ENCODE measurements around the gene ANKRD37. TPM values are rescaled to one million over a fixed set of nuclear protein-coding genes. Genes with fewer than 3 reads are reported as not detected.

The ANKRD37 gene
- total and polyA plus RNA-seq, 2 of the 8 experiments (the other 6 are each of a cell fraction or from before 2014, with no cell fraction given), result 2.8 to 3.4 TPM

DNA sequence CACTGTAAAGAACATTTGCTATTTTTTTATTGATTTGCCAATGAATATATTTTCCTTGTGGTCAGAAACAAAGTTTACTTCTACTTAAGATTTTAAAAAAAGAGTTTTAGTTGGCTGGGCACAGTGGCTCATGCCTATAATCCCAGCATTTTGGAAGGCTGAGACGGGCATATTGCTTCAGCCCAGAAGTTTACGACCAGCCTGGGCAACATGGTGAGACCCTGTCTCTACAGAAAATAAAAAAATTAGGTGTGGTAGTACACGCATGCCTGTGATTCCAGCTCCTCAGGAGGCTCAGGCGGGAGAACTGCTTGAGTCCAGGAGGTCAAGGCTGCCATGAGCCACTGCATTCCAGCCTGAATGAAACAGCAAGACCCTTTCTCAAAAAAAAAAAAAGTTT is 37.7 kb upstream of the ANKRD37 start:
- Histone ChIP-seq H3K36me3 (ENCODE audit: control insufficient read depth in 2 of 4, insufficient read depth in 4 of 4, low read length in 3 of 4) (peaks cover 0 to 11% (median 3%) of the 10 kb centered on the region in 4 experiments; a peak in 4 of 8 replicates), H2AFZ (ENCODE audit: low read length) (no peak overlapping the region), H3K56ac (replicated peaks; ENCODE audit: insufficient read length, low read depth, low read length) (no peak overlapping the region), H3K9me3 (ENCODE audit: insufficient read depth in 2 of 2, low read depth in 1 of 2, low read length in 1 of 2) (no peaks in the 10 kb centered on the region), H2BK15ac (ENCODE audit: low read length) (no peak overlapping the region), H3K4me1 (replicated peaks in 1 of 4; ENCODE audit: control insufficient read depth in 3 of 4, insufficient read depth in 4 of 4, low read length in 3 of 4) (peaks cover 0 to 3% (median 0%) of the 10 kb centered on the region in 4 experiments; a peak in 2 of 7 replicates), H4K5ac (ENCODE audit: insufficient read length, low read depth, low read length) (no peak overlapping the region), H4K8ac (ENCODE audit: extremely low read depth, insufficient read depth, low read length) (no peak overlapping the region), H3K4ac (replicated peaks; ENCODE audit: insufficient read length, low read depth, low read length) (no peak overlapping the region), H4K20me1 (replicated peaks in 1 of 2; ENCODE audit: control insufficient read depth in 1 of 2, insufficient read depth in 2 of 2, low read length in 2 of 2) (no peaks in the 10 kb centered on the region), H2BK12ac (ENCODE audit: low read depth, low read length) (no peak overlapping the region), H3K23ac (ENCODE audit: insufficient read length) (no peak overlapping the region), H2BK20ac (ENCODE audit: low read length) (no peak overlapping the region), H3K27ac (ENCODE audit: low read depth, low read length) (no peak overlapping the region), H3K4me3 (ENCODE audit: extremely low read depth in 1 of 4, insufficient read depth in 2 of 4, low read depth in 3 of 4, low read length in 4 of 4) (no peak overlapping the region), H2AK5ac (ENCODE audit: low read depth, low read length) (no peak overlapping the region), H3K18ac (ENCODE audit: extremely low read depth, low read length) (no peak overlapping the region), H3K79me1 (ENCODE audit: low read depth, low read length) (no peaks in the 10 kb centered on the region), H3K27me3 (replicated peaks in 1 of 4; ENCODE audit: control insufficient read depth in 3 of 4, extremely low read depth in 1 of 4, insufficient read depth in 3 of 4, low read length in 3 of 4) (no peaks in the 10 kb centered on the region), H2BK5ac (ENCODE audit: low read depth, low read length) (no peak overlapping the region), H3K9ac (replicated peaks in 1 of 4; ENCODE audit: extremely low read depth in 1 of 4, low read depth in 3 of 4, low read length in 3 of 4) (no peak overlapping the region), H3K79me2 (ENCODE audit: control insufficient read depth in 1 of 2, insufficient read depth in 2 of 2, low read length in 2 of 2) (no peaks in the 10 kb centered on the region), H3K4me2 (ENCODE audit: insufficient read depth in 1 of 2, low read depth in 2 of 2, low read length in 2 of 2) (no peak overlapping the region), H2BK120ac (replicated peaks; ENCODE audit: low read depth, low read length) (no peak overlapping the region), H4K91ac (replicated peaks; ENCODE audit: insufficient read length, low read length) (no peak overlapping the region), H3K14ac (ENCODE audit: insufficient read length) (no peak overlapping the region), H3K23me2 (ENCODE audit: low read depth, low read length) (no peaks in the 10 kb centered on the region)
- WGBS, 2 experiments (ENCODE audit: extremely low coverage in 1 of 2, insufficient coverage in 1 of 2, insufficient read length in 1 of 2, insufficient replicate concordance in 2 of 2, low coverage in 1 of 2, low lambda C conversion rate in 2 of 2, missing lambda C conversion rate in 1 of 2), result 88% methylated on average over 4 of the region's 4 CpGs; no CpG with 5 or more reads in 1 of the 2 experiments
- no peak for FAIRE-seq
- TF ChIP-seq EP300 (IDR thresholded peaks at IDR 0.05; ENCODE audit: borderline replicate concordance in 1 of 2, low read depth in 2 of 2, low read length in 2 of 2), result no peak
- peak; percentile 56; the same call in 1 of the 2 replicates for TF ChIP-seq TEAD4 (IDR thresholded peaks at IDR 0.05; ENCODE audit: low read depth, low read length)
- no peak for DNase-seq (ENCODE audit: low read depth in 1 of 2, low spot score in 2 of 2)
- ChIA-PET CTCF (ENCODE audit: partially characterized antibody) (no interaction called here), POLR2A (ENCODE audit: partially characterized antibody) (interaction anchor here (0.7 kb wide), 2 partner anchors 125 to 319 kb away, joined by 3 read pairs; no protein-coding TSS in a partner anchor)

Measured in H1 (cell line).